Peyer's patch (tissue), 4 donors: ENCODE measurements around the gene CASZ1.

ENCODE experiments used
- CTCF ChIP-seq, 6 experiments: fragments of 450-650 bp in 4 of 6; fragments of 200-600 bp in 2 of 6; sonication (generic) in 1 of 6; IDR thresholded peaks; one replicate each; pipeline ENCODE4 v1.5.1; 2017 to 2019; ENCODE audit warnings: antibody characterized with exemption in 6 of 6, mild to moderate bottlenecking in 3 of 6, moderate library complexity in 1 of 6
- POLR2A ChIP-seq, 2 donors: fragments of 450-650 bp; IDR thresholded peaks; one replicate each; pipeline ENCODE4 v1.5.1; 2017; ENCODE audit warnings: antibody characterized with exemption in 2 of 2, mild to moderate bottlenecking in 2 of 2, moderate library complexity in 2 of 2

- no peak for TF ChIP-seq POLR2A (IDR thresholded peaks at IDR 0.05)
- no peak for TF ChIP-seq CTCF (IDR thresholded peaks at IDR 0.05)
Measured at GRCh38 chr1:10621906-10622305, 174.5 kb downstream of the CASZ1 start.
